ENCODE results near the gene ZFAND2B. TPM values are rescaled to one million over a fixed set of nuclear protein-coding genes. Genes with fewer than 3 reads are reported as not detected.
"Not testable (repeated sequence)": the region's sequence is repeated elsewhere in the genome, so short reads cannot be mapped to it uniquely, and the experiment has no call there.

The ZFAND2B gene
- total RNA-seq, 1 donor from 2014 or later, result 24.4 TPM

GRCh38 chr2:219175928-219176817 lies 30.4 kb upstream of the ZFAND2B start:
- peak; percentile 75 for DNase-seq

- DNase-seq, result peak; percentile 93
Observed at GRCh38 chr2:219176818-219177551, 29.6 kb upstream of the ZFAND2B start, which contains the start of gene CNPPD1. CNPPD1 (minus strand) TSS chr2:219176925; CDS start chr2:219176828, 97 bp downstream.

- DNase-seq, result peak; percentile 96
Observed at GRCh38 chr2:219177552-219178376, 28.8 kb upstream of the ZFAND2B start, which contains the start of gene RETREG2. RETREG2 (plus strand) TSS chr2:219178275; CDS start chr2:219178353, 78 bp downstream.

GRCh38 chr2:219178377-219179175 lies 28.0 kb upstream of the ZFAND2B start:
- peak; percentile 49 for DNase-seq

GRCh38 chr2:219179601-219180465 lies 26.7 kb upstream of the ZFAND2B start:
- DNase-seq, result no peak

- no peak for DNase-seq
Observed at GRCh38 chr2:219180961-219181360, 25.6 kb upstream of the ZFAND2B start.

- no peak for DNase-seq
Observed at GRCh38 chr2:219181531-219181930, 25.1 kb upstream of the ZFAND2B start.

- no peak for DNase-seq
Observed at GRCh38 chr2:219182331-219183150, 24.0 kb upstream of the ZFAND2B start.

GRCh38 chr2:219183151-219183772 lies 23.3 kb upstream of the ZFAND2B start:
- DNase-seq, result no peak

- no peak for DNase-seq
Observed at GRCh38 chr2:219184121-219184520, 22.5 kb upstream of the ZFAND2B start.

- no peak for DNase-seq
Observed at GRCh38 chr2:219186754-219187456, 19.7 kb upstream of the ZFAND2B start.

GRCh38 chr2:219197388-219197787 lies 9.2 kb upstream of the ZFAND2B start:
- no peak for DNase-seq

GRCh38 chr2:219198974-219199373 lies 7.6 kb upstream of the ZFAND2B start:
- no peak for DNase-seq

- no peak for DNase-seq
Observed at GRCh38 chr2:219199470-219200211, 6.9 kb upstream of the ZFAND2B start.

GRCh38 chr2:219200502-219201326 lies 5.9 kb upstream of the ZFAND2B start:
- DNase-seq, result not testable (repeated sequence)

- not testable (repeated sequence) for DNase-seq
Observed at GRCh38 chr2:219201331-219201730, 5.3 kb upstream of the ZFAND2B start.

Data from tongue (tissue), 2 donors.